Mesendoderm (in vitro differentiated cells): ENCODE results near the gene NFATC1.

Source experiments
- DNase-seq: peaks from one replicate; pipeline ENCODE4 v3.0.0; 2013
- H2AK5ac ChIP-seq: 2 replicates; pipeline ENCODE4 v1.6.1; 2013; ENCODE audit warnings: low read length, inconsistent platforms
- H2BK120ac ChIP-seq: 2 replicates; pipeline ENCODE4 v1.6.1; 2013; ENCODE audit warnings: low read depth, mild to moderate bottlenecking, low read length, moderate library complexity, mixed read lengths
- H2BK15ac ChIP-seq: replicated peaks from 2 replicates; pipeline ENCODE4 v1.6.1; 2013; ENCODE audit warnings: low read depth, mild to moderate bottlenecking, moderate library complexity
- H2BK5ac ChIP-seq: 2 replicates; pipeline ENCODE4 v1.6.1; 2013; ENCODE audit warnings: low read length, inconsistent platforms
- H3K18ac ChIP-seq: 2 replicates; pipeline ENCODE4 v1.6.1; 2013; ENCODE audit warnings: mild to moderate bottlenecking, low read length, mixed read lengths
- H3K23ac ChIP-seq: one replicate; pipeline ENCODE4 v1.6.1; 2013; ENCODE audit warnings: low read length
- H3K27ac ChIP-seq: 2 replicates; pipeline ENCODE4 v1.5.1; 2013; ENCODE audit warnings: low read depth, mild to moderate bottlenecking, inconsistent platforms, low read length, moderate library complexity
- H3K27me3 ChIP-seq: 2 replicates; pipeline ENCODE4 v1.6.1; 2013; ENCODE audit warnings: low read length, control low read depth, mild to moderate bottlenecking, inconsistent platforms; ENCODE audit not compliant: insufficient read depth, poor library complexity
- H3K36me3 ChIP-seq: 2 replicates; pipeline ENCODE4 v1.6.1; 2013; ENCODE audit warnings: low read length, inconsistent platforms; ENCODE audit not compliant: control insufficient read depth, insufficient read depth
- H3K4ac ChIP-seq: one replicate; pipeline ENCODE4 v1.6.1; 2013; ENCODE audit warnings: low read depth, mild to moderate bottlenecking, low read length, moderate library complexity
- H3K4me1 ChIP-seq: 2 replicates; pipeline ENCODE4 v1.6.1; 2013; ENCODE audit warnings: low read depth, low read length, inconsistent platforms; ENCODE audit not compliant: control insufficient read depth
- H3K4me2 ChIP-seq: 2 replicates; pipeline ENCODE4 v1.6.1; 2013; ENCODE audit warnings: low read length
- H3K4me3 ChIP-seq: 2 replicates; pipeline ENCODE4 v1.5.1; 2013; ENCODE audit warnings: mild to moderate bottlenecking, low read length
- H3K56ac ChIP-seq: one replicate; pipeline ENCODE4 v1.6.1; 2013; ENCODE audit warnings: low read length
- H3K79me1 ChIP-seq: 2 replicates; pipeline ENCODE4 v1.6.1; 2013; ENCODE audit warnings: low read length, inconsistent platforms
- H3K79me2 ChIP-seq: 2 replicates; pipeline ENCODE4 v1.6.1; 2013; ENCODE audit warnings: mild to moderate bottlenecking, low read length; ENCODE audit not compliant: control insufficient read depth, insufficient read depth
- H3K9ac ChIP-seq: 2 replicates; pipeline ENCODE4 v1.6.1; 2013; ENCODE audit warnings: low read length, inconsistent platforms
- H4K5ac ChIP-seq: one replicate; pipeline ENCODE4 v1.6.1; 2013; ENCODE audit warnings: low read length
- H4K8ac ChIP-seq: one replicate; pipeline ENCODE4 v1.6.1; 2013; ENCODE audit warnings: low read depth, mild to moderate bottlenecking, control low read depth, low read length, moderate library complexity
- WGBS: extraction: QIAGEN DNeasy Blood & Tissue Kit; methylation state at CpG from one replicate; pipeline ENCODE4 v1.1.7; 2013; ENCODE audit warnings: low lambda C conversion rate, missing lambda C conversion rate; ENCODE audit not compliant: insufficient coverage; ENCODE audit errors: extremely low coverage; 5-methylcytosine and 5-hydroxymethylcytosine counted together

NFATC1 gene

DNA sequence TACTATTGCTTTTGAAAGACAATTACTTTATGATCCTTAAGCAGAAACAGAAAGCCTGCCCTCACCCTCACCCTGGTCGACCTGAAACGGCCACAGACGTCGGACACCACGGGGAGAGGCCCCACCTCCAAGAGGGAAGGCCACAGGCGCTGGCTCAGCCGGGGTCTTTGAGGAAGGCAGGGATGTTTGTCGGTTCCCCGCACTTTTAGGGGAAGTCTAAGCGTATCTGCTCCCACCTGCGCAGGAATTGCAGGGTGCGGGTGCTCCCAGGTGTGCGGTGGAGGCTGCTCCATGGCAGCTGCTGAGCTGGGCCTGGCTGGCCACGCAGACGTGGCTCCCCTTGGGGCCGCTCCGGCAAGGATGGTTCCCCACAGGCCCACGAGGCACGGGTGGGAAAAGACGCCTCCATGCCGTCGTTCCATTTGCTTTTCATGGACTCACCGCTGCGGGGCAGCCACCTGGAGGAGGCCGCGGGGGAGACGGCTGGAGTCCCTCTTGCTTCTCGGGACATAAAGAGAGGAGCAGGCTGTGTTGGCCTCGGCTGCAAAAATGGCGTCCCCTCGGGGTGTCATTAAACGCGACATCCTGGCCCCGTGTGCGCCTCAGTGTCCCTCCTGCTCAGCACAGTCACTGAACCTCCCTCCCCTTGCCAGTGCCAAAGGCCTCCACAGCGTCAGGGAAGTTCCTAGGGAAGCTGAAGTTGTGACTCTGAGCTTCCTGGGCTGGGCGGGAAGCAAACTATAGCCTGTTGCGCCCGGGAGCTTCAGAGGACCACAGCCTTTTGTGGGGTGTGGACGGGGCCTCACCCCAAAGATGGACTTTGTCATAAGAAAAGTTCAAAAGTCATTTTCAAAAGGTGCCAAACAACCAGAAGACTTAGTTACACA lies 63.4 kb downstream of the NFATC1 start:
- H3K27me3 ChIP-seq, result no peaks in the 10 kb centered on the region
- H2BK15ac ChIP-seq, result no peak overlapping the region
- no peak for DNase-seq
- no peak overlapping the region for H3K9ac ChIP-seq
- no peak overlapping the region for H4K8ac ChIP-seq
- peak overlapping the region; percentile 3 for H3K23ac ChIP-seq
- H3K4me1 ChIP-seq, result no peaks in the 10 kb centered on the region
- no peaks in the 10 kb centered on the region for H3K36me3 ChIP-seq
- no peak overlapping the region for H2BK120ac ChIP-seq
- no peaks in the 10 kb centered on the region for H3K79me2 ChIP-seq
- H3K4me3 ChIP-seq, result no peak overlapping the region
- no peak overlapping the region for H4K5ac ChIP-seq
- H3K18ac ChIP-seq, result no peak overlapping the region
- no peak overlapping the region for H3K4me2 ChIP-seq
- no peak overlapping the region for H3K4ac ChIP-seq
- no peak overlapping the region for H3K56ac ChIP-seq
- no peaks in the 10 kb centered on the region for H3K79me1 ChIP-seq
- H2AK5ac ChIP-seq, result no peak overlapping the region
- H2BK5ac ChIP-seq, result no peak overlapping the region
- WGBS, result no CpG with 5 or more reads among the region's 40 CpGs
- no peak overlapping the region for H3K27ac ChIP-seq

DNA sequence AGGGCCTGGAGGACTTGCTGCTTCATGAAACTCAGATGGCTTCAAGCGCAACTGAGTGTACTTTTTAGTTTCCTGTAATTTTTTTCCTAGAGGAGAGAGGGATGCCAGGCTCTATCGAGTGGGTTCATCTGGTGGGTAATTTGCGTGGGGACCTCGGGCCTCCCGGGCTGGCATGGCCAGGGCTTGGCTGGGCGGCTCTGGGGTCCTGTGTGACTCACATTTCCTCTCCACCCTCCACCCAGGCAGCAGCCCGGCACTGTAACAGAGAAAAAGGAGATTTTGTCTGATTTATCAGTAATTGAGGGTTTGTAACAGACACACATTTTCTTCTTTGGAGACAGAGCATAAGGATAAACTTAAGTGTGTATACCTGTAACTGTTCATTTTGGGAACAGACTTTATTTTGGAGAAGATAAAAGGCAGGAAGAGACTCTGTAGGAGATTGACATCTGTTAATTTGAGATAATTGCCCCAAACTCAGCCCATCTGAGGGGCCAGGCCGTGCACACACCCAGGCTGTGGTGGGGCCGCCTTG lies 64.3 kb downstream of the NFATC1 start:
- H3K23ac ChIP-seq, result no peak overlapping the region
- no CpG with 5 or more reads among the region's 9 CpGs for WGBS
- no peak overlapping the region for H4K5ac ChIP-seq
- no peak overlapping the region for H3K27ac ChIP-seq
- H3K36me3 ChIP-seq, result no peaks in the 10 kb centered on the region
- no peak overlapping the region for H4K8ac ChIP-seq
- H3K4me1 ChIP-seq, result no peaks in the 10 kb centered on the region
- no peak overlapping the region for H3K18ac ChIP-seq
- H2BK120ac ChIP-seq, result no peak overlapping the region
- no peak overlapping the region for H3K4me2 ChIP-seq
- no peak overlapping the region for H2AK5ac ChIP-seq
- DNase-seq, result no peak
- H3K4ac ChIP-seq, result no peak overlapping the region
- H3K27me3 ChIP-seq, result no peaks in the 10 kb centered on the region
- no peak overlapping the region for H3K4me3 ChIP-seq
- H2BK5ac ChIP-seq, result no peak overlapping the region
- H3K79me1 ChIP-seq, result no peaks in the 10 kb centered on the region
- H3K79me2 ChIP-seq, result no peaks in the 10 kb centered on the region
- H3K9ac ChIP-seq, result no peak overlapping the region
- no peak overlapping the region for H3K56ac ChIP-seq
- no peak overlapping the region for H2BK15ac ChIP-seq

DNA sequence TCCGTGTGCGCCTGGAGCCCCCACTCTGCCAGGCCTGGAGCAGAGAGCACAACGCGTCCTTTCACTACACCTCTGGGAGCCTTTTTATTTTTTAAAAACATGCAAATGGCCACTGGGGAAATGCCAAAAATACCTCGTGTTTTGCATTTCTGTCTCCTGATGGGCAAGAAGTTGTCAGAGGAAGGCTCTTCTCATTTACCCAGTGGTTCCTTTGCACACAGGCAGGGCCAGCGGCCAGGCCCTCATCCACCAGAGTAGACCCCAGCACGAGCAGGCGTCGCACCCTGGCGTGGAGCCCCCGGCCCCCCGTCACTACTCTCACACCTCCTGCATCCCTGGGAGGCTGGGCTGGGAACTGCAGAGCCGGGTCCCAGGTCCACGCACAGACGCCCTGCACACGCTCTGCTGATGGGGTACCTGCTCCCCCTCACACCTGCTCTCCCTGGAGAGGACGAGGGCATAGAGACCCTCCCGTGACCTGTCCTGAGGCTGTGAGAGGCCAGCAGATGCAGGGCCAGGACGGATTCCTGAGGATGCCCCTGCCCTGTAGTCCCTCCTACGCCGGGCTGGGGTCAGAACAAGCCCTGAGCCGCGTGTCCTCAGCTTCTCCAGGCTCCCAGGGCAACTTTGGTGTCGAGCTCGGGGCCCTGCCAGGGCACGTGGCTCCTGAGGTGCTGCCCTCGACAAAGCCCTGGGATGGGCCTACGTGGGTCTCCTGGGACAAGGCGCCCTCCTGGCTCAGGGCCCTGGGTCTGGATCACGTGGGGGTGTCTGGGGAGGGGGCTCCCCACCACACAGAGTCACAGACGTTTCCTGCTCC lies 65.0 kb downstream of the NFATC1 start:
- no peak overlapping the region for H3K4me2 ChIP-seq
- no peaks in the 10 kb centered on the region for H3K36me3 ChIP-seq
- no peak overlapping the region for H4K8ac ChIP-seq
- DNase-seq, result no peak
- H2BK15ac ChIP-seq, result no peak overlapping the region
- H3K4me3 ChIP-seq, result no peak overlapping the region
- H3K4ac ChIP-seq, result no peak overlapping the region
- no peaks in the 10 kb centered on the region for H3K79me2 ChIP-seq
- H3K27ac ChIP-seq, result no peak overlapping the region
- no peaks in the 10 kb centered on the region for H3K79me1 ChIP-seq
- H3K4me1 ChIP-seq, result no peaks in the 10 kb centered on the region
- peak overlapping the region; percentile 0 for H3K56ac ChIP-seq
- H4K5ac ChIP-seq, result no peak overlapping the region
- H3K18ac ChIP-seq, result no peak overlapping the region
- H2BK5ac ChIP-seq, result no peak overlapping the region
- H2BK120ac ChIP-seq, result no peak overlapping the region
- no peaks in the 10 kb centered on the region for H3K27me3 ChIP-seq
- no peak overlapping the region for H2AK5ac ChIP-seq
- H3K23ac ChIP-seq, result peak overlapping the region; percentile 6
- H3K9ac ChIP-seq, result no peak overlapping the region
- WGBS, result no CpG with 5 or more reads among the region's 31 CpGs

DNA sequence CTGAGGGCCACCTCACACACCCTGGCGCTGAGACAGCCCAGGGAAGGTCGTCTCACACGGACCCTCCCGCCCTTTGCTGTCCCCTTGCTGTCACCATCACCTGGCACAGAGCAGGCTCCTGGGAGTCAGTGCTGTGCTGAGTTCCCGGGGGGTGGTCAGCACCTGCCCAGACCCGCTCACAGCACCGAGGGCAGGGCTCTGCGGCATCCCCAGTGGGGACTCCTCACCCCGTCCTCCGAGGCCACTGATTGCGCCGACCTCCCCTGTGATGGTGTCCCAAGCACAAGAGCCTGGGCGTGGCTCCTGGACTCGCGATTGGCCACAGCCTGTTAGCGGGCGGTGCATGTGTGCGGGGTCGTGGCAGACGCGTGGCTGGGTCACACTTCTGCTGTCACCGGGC lies 65.9 kb downstream of the NFATC1 start:
- no peak for DNase-seq
- Histone ChIP-seq H3K56ac (no peak overlapping the region), H3K4me3 (no peak overlapping the region), H3K27ac (no peak overlapping the region), H2BK5ac (no peak overlapping the region), H2BK120ac (no peak overlapping the region), H3K4me1 (no peaks in the 10 kb centered on the region), H3K36me3 (no peaks in the 10 kb centered on the region), H2BK15ac (no peak overlapping the region), H3K79me1 (no peaks in the 10 kb centered on the region), H3K18ac (no peak overlapping the region), H4K8ac (no peak overlapping the region), H3K79me2 (no peaks in the 10 kb centered on the region), H3K23ac (no peak overlapping the region), H3K4me2 (no peak overlapping the region), H4K5ac (no peak overlapping the region), H3K9ac (no peak overlapping the region), H3K4ac (no peak overlapping the region), H3K27me3 (no peaks in the 10 kb centered on the region), H2AK5ac (no peak overlapping the region)
- WGBS, result no CpG with 5 or more reads among the region's 22 CpGs

DNA sequence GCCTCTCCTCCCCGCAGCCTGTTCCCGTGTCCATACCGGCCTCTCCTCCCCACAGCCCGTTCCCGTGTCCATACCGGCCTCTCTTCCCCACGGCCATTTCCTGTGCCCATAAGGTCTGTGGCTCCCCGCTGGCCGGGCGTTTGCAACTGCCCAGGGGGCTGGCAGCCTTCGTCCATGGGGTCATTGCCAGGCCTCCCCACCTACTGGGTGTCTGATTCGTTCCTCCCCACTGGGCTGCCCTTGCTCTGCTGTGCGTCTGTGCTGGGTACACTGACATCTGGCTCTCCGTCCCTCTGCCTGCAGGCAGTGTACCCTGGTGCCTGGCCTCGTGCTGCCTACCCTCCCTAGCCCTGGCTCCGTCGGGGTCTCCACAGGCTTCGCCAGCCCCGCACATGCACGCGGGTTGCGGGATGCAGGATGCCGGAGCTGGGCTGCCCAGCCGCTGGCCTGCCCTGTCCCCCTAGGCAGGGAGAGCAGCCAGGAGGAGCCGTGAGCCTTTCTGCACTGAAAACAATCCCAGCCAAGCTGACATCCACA lies 67.8 kb downstream of the NFATC1 start:
- H2BK120ac ChIP-seq, result no peak overlapping the region
- no peak overlapping the region for H2BK15ac ChIP-seq
- H3K23ac ChIP-seq, result no peak overlapping the region
- DNase-seq, result no peak
- H3K4me1 ChIP-seq, result no peaks in the 10 kb centered on the region
- WGBS, result no CpG with 5 or more reads among the region's 25 CpGs
- H3K18ac ChIP-seq, result no peak overlapping the region
- no peak overlapping the region for H3K4ac ChIP-seq
- no peaks in the 10 kb centered on the region for H3K79me2 ChIP-seq
- no peak overlapping the region for H2AK5ac ChIP-seq
- H3K56ac ChIP-seq, result no peak overlapping the region
- H4K8ac ChIP-seq, result no peak overlapping the region
- H3K4me3 ChIP-seq, result no peak overlapping the region
- H3K27me3 ChIP-seq, result no peaks in the 10 kb centered on the region
- H3K36me3 ChIP-seq, result no peaks in the 10 kb centered on the region
- no peak overlapping the region for H4K5ac ChIP-seq
- no peak overlapping the region for H2BK5ac ChIP-seq
- no peak overlapping the region for H3K9ac ChIP-seq
- H3K27ac ChIP-seq, result no peak overlapping the region
- H3K79me1 ChIP-seq, result no peaks in the 10 kb centered on the region
- no peak overlapping the region for H3K4me2 ChIP-seq
